HEK293 (cell line): ENCODE measurements around the gene IGFBP7.

Experiments used
- CTCF ChIA-PET: fragments of 350-600 bp; formaldehyde crosslinking; extraction: SDS; loops from one replicate; lab custom pipeline; 2021; ENCODE audit warnings: antibody characterized with exemption; lab: Yijun Ruan, JAX
- POLR2A ChIA-PET: fragments of 300-600 bp; formaldehyde crosslinking; extraction: SDS; loops from one replicate; lab custom pipeline; 2020; ENCODE audit warnings: antibody characterized with exemption, inconsistent platforms; lab: Yijun Ruan, JAX
- H3K27ac ChIP-seq: fragments of 200-500 bp; sonication (Bioruptor generic); 2 replicates; pipeline ENCODE4 v1.5.1; 2014; ENCODE audit warnings: low read depth, low read length, control low read depth, inconsistent platforms; ENCODE audit errors: extremely low read depth
- H3K36me3 ChIP-seq, 2 experiments: fragments of 200-500 bp in 1 of 2; sonication (Bioruptor generic) in 1 of 2; 1 replicate in 1 of 2; 2 replicates in 1 of 2; pipeline ENCODE4 v1.5.1; 2014 to 2017; ENCODE audit warnings: inconsistent platforms in 2 of 2, low read length in 2 of 2; ENCODE audit not compliant: control insufficient read depth in 2 of 2, insufficient read depth in 1 of 2
- H3K4me1 ChIP-seq: fragments of 200-500 bp; sonication (Bioruptor generic); 2 replicates; pipeline ENCODE4 v1.5.1; 2014; ENCODE audit warnings: mild to moderate bottlenecking, low read length, inconsistent platforms; ENCODE audit not compliant: control insufficient read depth, insufficient read depth
- H3K4me3 ChIP-seq: 2 replicates; pipeline ENCODE4 v1.5.1; 2011; ENCODE audit warnings: low read depth, mild to moderate bottlenecking, control low read depth, low read length, moderate library complexity
- H3K9me3 ChIP-seq: fragments of 200-500 bp; sonication (Bioruptor generic); 2 replicates; pipeline ENCODE4 v1.5.1; 2014; ENCODE audit warnings: low read depth, low read length, inconsistent platforms; ENCODE audit not compliant: control insufficient read depth, insufficient read depth
- HOXA7 ChIP-seq: sonication (generic); formaldehyde crosslinking; IDR thresholded peaks from 2 replicates; pipeline ENCODE4 v1.8.1; 2022; ENCODE audit warnings: missing genetic modification reagents, borderline replicate concordance
- KLF10 ChIP-seq: fragments of 450-650 bp; IDR thresholded peaks from 2 replicates; pipeline ENCODE4 v1.5.1; 2018; ENCODE audit warnings: missing biosample characterization, mild to moderate bottlenecking, missing genetic modification characterization
- OSR2 ChIP-seq: fragments of 450-650 bp; formaldehyde crosslinking; IDR thresholded peaks from 2 replicates; pipeline ENCODE4 v1.5.1; 2016; ENCODE audit warnings: missing biosample characterization, missing genetic modification characterization
- PATZ1 ChIP-seq: fragments of 450-650 bp; formaldehyde crosslinking; IDR thresholded peaks from 2 replicates; pipeline ENCODE4 v1.5.1; 2016; ENCODE audit warnings: missing biosample characterization, missing genetic modification characterization
- ZBTB17 ChIP-seq: fragments of 450-650 bp; formaldehyde crosslinking; IDR thresholded peaks from 2 replicates; pipeline ENCODE4 v1.5.1; 2016; ENCODE audit warnings: missing biosample characterization, missing genetic modification characterization
- ZBTB20 ChIP-seq: fragments of 450-650 bp; formaldehyde crosslinking; IDR thresholded peaks from 2 replicates; pipeline ENCODE4 v1.5.1; 2016; ENCODE audit warnings: missing biosample characterization, missing genetic modification characterization
- ZEB2 ChIP-seq: fragments of 450-650 bp; formaldehyde crosslinking; IDR thresholded peaks from 2 replicates; pipeline ENCODE4 v1.5.1; 2016; ENCODE audit warnings: missing biosample characterization, missing genetic modification characterization
- ZNF174 ChIP-seq: fragments of 450-650 bp; formaldehyde crosslinking; IDR thresholded peaks from 2 replicates; pipeline ENCODE4 v1.5.0; 2017; ENCODE audit warnings: missing biosample characterization, mild to moderate bottlenecking, missing genetic modification characterization
- ZNF202 ChIP-seq: fragments of 450-650 bp; formaldehyde crosslinking; IDR thresholded peaks from 2 replicates; pipeline ENCODE4 v1.5.1; 2016; ENCODE audit warnings: missing biosample characterization, missing genetic modification characterization, borderline replicate concordance
- ZNF280C ChIP-seq: fragments of 450-650 bp; formaldehyde crosslinking; IDR thresholded peaks from 2 replicates; pipeline ENCODE4 v1.5.1; 2016; ENCODE audit warnings: missing biosample characterization, missing genetic modification characterization
- ZNF280D ChIP-seq: fragments of 450-650 bp; formaldehyde crosslinking; IDR thresholded peaks from 2 replicates; pipeline ENCODE4 v1.5.1; 2016; ENCODE audit warnings: missing biosample characterization, missing genetic modification characterization
- ZNF292 ChIP-seq: fragments of 450-650 bp; formaldehyde crosslinking; IDR thresholded peaks from 2 replicates; pipeline ENCODE4 v1.5.1; 2016; ENCODE audit warnings: low read depth, missing biosample characterization, missing genetic modification characterization, borderline replicate concordance
- ZNF350 ChIP-seq: fragments of 450-650 bp; formaldehyde crosslinking; IDR thresholded peaks from 2 replicates; pipeline ENCODE4 v1.5.0; 2017; ENCODE audit warnings: missing biosample characterization, mild to moderate bottlenecking, missing genetic modification characterization
- ZNF391 ChIP-seq: fragments of 450-650 bp; formaldehyde crosslinking; IDR thresholded peaks from 2 replicates; pipeline ENCODE4 v1.5.1; 2016; ENCODE audit warnings: low read depth, missing biosample characterization, missing genetic modification characterization, borderline replicate concordance
- ZNF416 ChIP-seq: fragments of 450-650 bp; formaldehyde crosslinking; IDR thresholded peaks from 2 replicates; pipeline ENCODE4 v1.5.1; 2016; ENCODE audit warnings: missing biosample characterization, missing genetic modification characterization
- ZNF423 ChIP-seq: fragments of 450-650 bp; formaldehyde crosslinking; IDR thresholded peaks from 2 replicates; pipeline ENCODE4 v1.5.1; 2016; ENCODE audit warnings: missing biosample characterization, missing genetic modification characterization
- ZNF514 ChIP-seq: fragments of 450-650 bp; formaldehyde crosslinking; IDR thresholded peaks from 2 replicates; pipeline ENCODE4 v1.5.1; 2016; ENCODE audit warnings: missing biosample characterization, missing genetic modification characterization
- ZNF521 ChIP-seq: fragments of 450-650 bp; formaldehyde crosslinking; IDR thresholded peaks from 2 replicates; pipeline ENCODE4 v1.5.1; 2017; ENCODE audit warnings: missing biosample characterization, mild to moderate bottlenecking, missing genetic modification characterization
- ZNF571 ChIP-seq: fragments of 450-650 bp; formaldehyde crosslinking; IDR thresholded peaks from 2 replicates; pipeline ENCODE4 v1.5.0; 2017; ENCODE audit warnings: missing biosample characterization, missing genetic modification characterization
- ZNF585B ChIP-seq: fragments of 450-650 bp; formaldehyde crosslinking; IDR thresholded peaks from 2 replicates; pipeline ENCODE4 v1.5.1; 2016; ENCODE audit warnings: missing biosample characterization, missing genetic modification characterization
- ZNF596 ChIP-seq: fragments of 450-650 bp; IDR thresholded peaks from 2 replicates; pipeline ENCODE4 v1.5.0; 2018; ENCODE audit warnings: missing biosample characterization, mild to moderate bottlenecking, missing genetic modification characterization, moderate library complexity
- ZNF624 ChIP-seq: fragments of 450-650 bp; formaldehyde crosslinking; IDR thresholded peaks from 2 replicates; pipeline ENCODE4 v1.5.1; 2017; ENCODE audit warnings: missing biosample characterization, missing genetic modification characterization
- ZNF645 ChIP-seq: fragments of 450-650 bp; formaldehyde crosslinking; IDR thresholded peaks from 2 replicates; pipeline ENCODE4; 2016; ENCODE audit warnings: missing biosample characterization, missing genetic modification characterization
- ZNF677 ChIP-seq: fragments of 450-650 bp; IDR thresholded peaks from 2 replicates; pipeline ENCODE4 v1.5.0; 2018; ENCODE audit warnings: missing biosample characterization, mild to moderate bottlenecking, missing genetic modification characterization, moderate library complexity
- ZNF76 ChIP-seq: fragments of 450-650 bp; formaldehyde crosslinking; IDR thresholded peaks from 2 replicates; pipeline ENCODE4; 2016; ENCODE audit warnings: low read depth, missing biosample characterization, missing genetic modification characterization, borderline replicate concordance
- ZSCAN5A ChIP-seq: fragments of 450-650 bp; formaldehyde crosslinking; IDR thresholded peaks from 2 replicates; pipeline ENCODE4 v1.5.1; 2016; ENCODE audit warnings: missing biosample characterization, missing genetic modification characterization
- TF ChIP-seq, protein P1 (sequence below): fragments of 450-650 bp; formaldehyde crosslinking; IDR thresholded peaks from 2 replicates; pipeline ENCODE4 v1.5.1; 2016; ENCODE audit warnings: missing biosample characterization, missing genetic modification characterization

IGFBP7 gene

DNA sequence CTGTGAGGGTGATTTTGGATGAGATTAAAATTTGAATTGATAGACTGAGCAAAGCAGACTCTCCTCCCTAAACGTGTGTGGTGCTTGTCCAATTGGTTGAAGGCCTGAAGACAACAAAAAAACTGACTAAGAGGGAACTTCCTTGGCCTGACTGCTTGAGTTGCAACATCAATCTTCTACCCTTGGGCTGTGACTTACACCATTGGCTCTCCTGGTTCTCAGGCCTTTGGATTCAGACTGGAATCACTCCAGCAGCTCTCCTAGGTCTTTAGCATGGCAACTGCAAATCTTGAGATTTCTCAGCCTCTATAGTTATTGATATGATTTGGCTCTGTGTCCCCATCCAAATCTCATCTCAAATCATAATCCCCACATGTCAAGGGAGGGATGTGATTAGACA, 49.7 kb upstream of the IGFBP7 start (continued):
- TF ChIP-seq ZNF677 (tag by site-specific recombination) (no peak), HOXA7 (CRISPR knock-in tag) (no peak), ZNF202 (tag by site-specific recombination) (no peak), ZNF624 (tag by site-specific recombination) (no peak), ZNF423 (tag by site-specific recombination) (no peak), ZNF391 (tag by site-specific recombination) (no peak), ZNF596 (tag by site-specific recombination) (no peak), ZNF521 (tag by site-specific recombination) (no peak)

GRCh38 chr4:57158762-57159161, 48.6 kb upstream of the IGFBP7 start:
- no peak overlapping the region for H3K27ac ChIP-seq
- no peak overlapping the region for H3K4me3 ChIP-seq
- CTCF ChIA-PET = interaction anchor here (2.8 kb wide), 1 partner anchor 120 kb away, joined by 11 read pairs; no protein-coding TSS in a partner anchor
- no peaks in the 10 kb centered on the region for H3K9me3 ChIP-seq
- H3K4me1 ChIP-seq = no peaks in the 10 kb centered on the region
- POLR2A ChIA-PET = no interaction called here
- H3K36me3 ChIP-seq = no peaks in the 10 kb centered on the region
- TF ChIP-seq ZNF514 (tag by site-specific recombination) (no peak), ZNF645 (tag by site-specific recombination) (no peak), ZNF416 (tag by site-specific recombination) (no peak), OSR2 (tag by site-specific recombination) (no peak), ZBTB17 (tag by site-specific recombination) (no peak), KLF10 (no peak), ZNF571 (tag by site-specific recombination) (no peak), ZEB2 (tag by site-specific recombination) (no peak), ZNF174 (tag by site-specific recombination) (no peak), PATZ1 (no peak), ZNF280D (tag by site-specific recombination) (no peak), ZNF585B (tag by site-specific recombination) (no peak), ZNF76 (no peak), ZSCAN5A (tag by site-specific recombination) (no peak), ZNF280C (no peak), ZNF350 (tag by site-specific recombination) (no peak), ZNF292 (tag by site-specific recombination) (no peak), ZBTB20 (tag by site-specific recombination) (no peak)
- TF ChIP-seq, protein P1, sequence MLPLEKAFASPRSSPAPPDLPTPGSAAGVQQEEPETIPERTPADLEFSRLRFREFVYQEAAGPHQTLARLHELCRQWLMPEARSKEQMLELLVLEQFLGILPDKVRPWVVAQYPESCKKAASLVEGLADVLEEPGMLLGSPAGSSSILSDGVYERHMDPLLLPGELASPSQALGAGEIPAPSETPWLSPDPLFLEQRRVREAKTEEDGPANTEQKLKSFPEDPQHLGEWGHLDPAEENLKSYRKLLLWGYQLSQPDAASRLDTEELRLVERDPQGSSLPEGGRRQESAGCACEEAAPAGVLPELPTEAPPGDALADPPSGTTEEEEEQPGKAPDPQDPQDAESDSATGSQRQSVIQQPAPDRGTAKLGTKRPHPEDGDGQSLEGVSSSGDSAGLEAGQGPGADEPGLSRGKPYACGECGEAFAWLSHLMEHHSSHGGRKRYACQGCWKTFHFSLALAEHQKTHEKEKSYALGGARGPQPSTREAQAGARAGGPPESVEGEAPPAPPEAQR (tag by site-specific recombination) = no peak
